ENCODE measurements around the gene TEKTIP1.
"Not testable (repeated sequence)": the region's sequence is repeated elsewhere in the genome, so short reads cannot be mapped to it uniquely, and the experiment has no call there.

TEKTIP1 gene

DNA sequence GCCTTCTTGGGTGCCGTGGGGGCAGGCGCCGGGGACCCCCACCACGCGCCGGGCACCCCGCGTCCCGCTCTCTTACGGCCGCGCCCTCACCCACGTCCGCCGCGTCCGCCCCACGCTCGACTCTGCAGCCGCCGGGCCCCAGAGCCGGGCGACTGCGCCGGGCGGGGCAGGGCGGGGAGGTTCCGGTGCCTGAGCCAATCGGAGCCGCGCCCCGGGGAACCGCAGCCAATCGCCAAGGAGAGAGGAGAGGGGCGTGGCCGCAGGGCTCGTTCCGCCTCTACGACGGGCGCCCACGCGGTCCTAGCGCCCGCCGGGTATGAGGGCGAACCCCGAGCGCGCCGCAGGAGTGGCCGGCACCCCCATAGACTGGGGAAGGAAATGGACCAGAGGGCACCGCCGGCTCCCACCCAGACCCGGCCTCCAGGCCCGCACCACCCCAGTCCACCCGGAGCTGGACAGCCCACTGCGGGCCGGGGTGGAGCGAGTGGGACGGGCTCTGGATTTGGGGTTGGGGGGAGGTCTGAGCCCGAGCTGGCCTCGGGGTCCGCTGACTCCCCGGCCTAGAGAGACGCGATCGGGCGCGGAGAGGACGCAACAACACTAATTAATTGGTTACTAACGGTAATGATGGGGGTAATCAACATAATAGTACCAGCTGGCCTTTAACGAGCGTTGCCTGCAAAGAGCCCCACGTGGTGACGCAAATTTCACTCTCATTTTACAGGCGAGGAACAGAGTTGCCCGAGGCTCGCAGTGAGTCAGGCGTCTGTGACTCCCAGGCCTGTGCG, 18.7 kb downstream of the TEKTIP1 start, which contains the start of gene MFSD12:
Gene MFSD12 (minus strand): TSS at position 126 of the 788 bp plus-strand sequence. CDS start 183 bp downstream, outside the sequence.
- DNase-seq (ENCODE audit: low read depth) = peak; percentile 76

DNA sequence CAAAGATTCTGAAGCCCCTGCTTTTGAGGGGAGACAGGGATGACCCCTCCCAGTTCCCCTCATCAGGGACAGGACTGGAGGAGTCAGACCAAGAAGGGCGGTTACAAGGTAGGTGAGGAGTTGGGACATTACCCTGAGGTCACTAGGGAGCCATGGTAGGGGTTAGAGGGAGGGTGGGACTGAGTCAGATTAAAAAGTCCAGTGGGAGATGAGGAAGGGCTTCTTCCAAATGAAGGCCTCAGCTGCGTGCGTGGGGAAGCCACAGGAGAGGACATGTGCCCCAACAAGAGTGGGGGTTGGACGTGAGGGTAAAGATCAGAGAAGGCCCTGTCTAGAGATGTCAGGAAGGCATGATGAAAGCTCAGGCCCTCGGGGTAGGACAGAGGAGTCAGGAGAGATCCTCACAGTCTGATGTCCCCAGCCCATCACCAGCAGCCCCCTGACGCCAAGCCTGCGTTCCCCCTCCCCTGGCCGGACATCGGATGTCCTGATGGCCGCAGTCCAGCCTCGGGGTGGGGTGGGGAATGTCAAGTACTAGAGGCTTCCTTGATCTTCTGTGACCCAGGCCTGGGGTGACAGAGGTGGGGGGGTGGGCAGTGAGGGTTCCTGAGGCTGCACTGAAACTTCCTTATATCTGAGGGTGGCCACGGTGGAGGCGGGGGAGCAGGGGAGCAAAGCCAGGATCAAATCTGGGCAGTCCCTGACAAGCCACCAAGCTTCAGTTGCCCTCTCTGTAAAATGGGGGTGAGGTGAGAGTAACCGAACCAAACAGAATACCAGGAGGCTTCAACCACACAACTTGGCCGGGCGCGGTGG, 24.9 kb downstream of the TEKTIP1 start:
- DNase-seq (ENCODE audit: low read depth) = no peak

DNA sequence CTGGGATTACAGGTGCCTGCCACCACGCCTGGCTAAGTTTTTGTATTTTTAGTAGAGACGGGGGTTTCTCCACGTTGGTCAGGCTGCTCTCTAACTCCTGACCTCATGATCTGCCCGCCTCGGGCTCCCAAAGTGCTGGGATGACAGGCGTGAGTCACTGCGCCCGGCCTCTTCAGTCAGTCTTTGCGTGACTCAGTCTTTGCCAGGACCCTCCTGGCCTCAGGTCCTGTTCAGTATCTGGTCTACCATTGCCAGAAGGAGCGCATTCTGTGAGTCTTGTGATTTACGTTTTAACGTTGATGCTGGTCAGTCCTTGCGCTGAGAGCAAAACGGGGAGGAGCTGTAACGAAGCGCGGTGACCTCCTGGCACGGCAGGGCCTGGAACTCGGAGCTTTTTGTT, 26.2 kb downstream of the TEKTIP1 start:
- DNase-seq (ENCODE audit: low read depth) = no peak

- DNase-seq (ENCODE audit: low read depth) = not testable (repeated sequence)
Measured at GRCh38 chr19:3570042-3570441, 31.1 kb downstream of the TEKTIP1 start.

DNA sequence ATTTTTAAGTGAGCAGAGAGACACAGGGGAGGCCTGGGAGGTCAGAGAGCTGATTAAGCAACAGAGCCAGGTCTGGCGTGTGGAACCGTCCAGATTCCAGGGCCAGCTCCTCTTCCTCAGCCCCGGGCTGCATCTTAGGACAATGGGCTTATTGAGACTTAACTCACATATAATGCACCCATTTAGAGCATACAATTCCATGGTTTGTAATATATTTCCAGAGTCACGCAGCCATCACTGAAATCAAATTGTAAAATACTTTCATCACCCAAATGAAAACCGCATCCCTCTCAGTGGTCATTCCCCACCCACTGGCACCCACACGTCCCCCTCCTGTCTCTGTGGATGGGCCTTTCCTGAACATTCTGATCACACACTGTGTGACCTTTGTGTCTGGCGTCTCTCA, 31.6 kb downstream of the TEKTIP1 start:
- no peak for DNase-seq (ENCODE audit: low read depth)

GRCh38 chr19:3572132-3572854, 33.3 kb downstream of the TEKTIP1 start:
- DNase-seq (ENCODE audit: low read depth) = peak; percentile 100

GRCh38 chr19:3572855-3573161, 33.8 kb downstream of the TEKTIP1 start, which contains the start of gene HMG20B:
Gene HMG20B (plus strand): TSS chr19:3572944. CDS start chr19:3573310, 366 bp downstream.
- DNase-seq (ENCODE audit: low read depth) = no peak

- no peak for DNase-seq (ENCODE audit: low read depth)
Measured at GRCh38 chr19:3573162-3573857, 34.3 kb downstream of the TEKTIP1 start.

GRCh38 chr19:3573858-3574637, 35.1 kb downstream of the TEKTIP1 start:
- peak; percentile 96 for DNase-seq (ENCODE audit: low read depth)

GRCh38 chr19:3575260-3575741, 36.3 kb downstream of the TEKTIP1 start:
- no peak for DNase-seq (ENCODE audit: low read depth)

- DNase-seq (ENCODE audit: low read depth) = no peak
Measured at GRCh38 chr19:3575949-3576673, 37.1 kb downstream of the TEKTIP1 start.

GRCh38 chr19:3576696-3577443, 37.9 kb downstream of the TEKTIP1 start:
- no peak for DNase-seq (ENCODE audit: low read depth)

DNA sequence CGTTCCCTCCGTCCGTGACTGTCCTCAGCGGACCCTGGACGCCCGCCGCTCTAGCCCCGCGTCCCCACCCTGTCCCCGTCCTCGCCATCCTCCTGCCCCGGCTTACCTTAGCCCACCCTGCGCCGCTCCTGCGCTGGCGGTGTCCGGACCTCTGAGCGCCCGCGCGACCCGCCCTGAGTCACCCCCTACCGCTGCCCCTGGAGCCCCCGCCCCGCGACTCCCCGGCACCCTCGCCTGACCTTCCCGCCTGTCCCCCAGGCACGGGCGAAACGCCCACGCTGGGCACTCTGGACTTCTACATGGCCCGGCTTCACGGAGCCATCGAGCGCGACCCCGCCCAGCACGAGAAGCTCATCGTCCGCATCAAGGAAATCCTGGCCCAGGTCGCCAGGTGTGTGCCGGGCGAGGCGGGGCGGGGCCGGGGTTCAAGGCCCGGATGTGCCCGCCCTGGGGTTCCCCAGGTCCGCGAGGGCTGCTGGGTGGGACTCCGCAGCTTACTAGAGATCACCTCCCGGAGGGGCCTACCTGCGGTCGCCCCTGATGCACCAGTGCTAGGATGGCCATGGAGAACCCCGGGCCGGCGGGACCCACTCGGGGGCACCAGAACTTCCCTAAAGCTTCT, 38.9 kb downstream of the TEKTIP1 start:
- no peak for DNase-seq (ENCODE audit: low read depth)

GRCh38 chr19:3578390-3578789, 39.4 kb downstream of the TEKTIP1 start:
- no peak for DNase-seq (ENCODE audit: low read depth)

DNA sequence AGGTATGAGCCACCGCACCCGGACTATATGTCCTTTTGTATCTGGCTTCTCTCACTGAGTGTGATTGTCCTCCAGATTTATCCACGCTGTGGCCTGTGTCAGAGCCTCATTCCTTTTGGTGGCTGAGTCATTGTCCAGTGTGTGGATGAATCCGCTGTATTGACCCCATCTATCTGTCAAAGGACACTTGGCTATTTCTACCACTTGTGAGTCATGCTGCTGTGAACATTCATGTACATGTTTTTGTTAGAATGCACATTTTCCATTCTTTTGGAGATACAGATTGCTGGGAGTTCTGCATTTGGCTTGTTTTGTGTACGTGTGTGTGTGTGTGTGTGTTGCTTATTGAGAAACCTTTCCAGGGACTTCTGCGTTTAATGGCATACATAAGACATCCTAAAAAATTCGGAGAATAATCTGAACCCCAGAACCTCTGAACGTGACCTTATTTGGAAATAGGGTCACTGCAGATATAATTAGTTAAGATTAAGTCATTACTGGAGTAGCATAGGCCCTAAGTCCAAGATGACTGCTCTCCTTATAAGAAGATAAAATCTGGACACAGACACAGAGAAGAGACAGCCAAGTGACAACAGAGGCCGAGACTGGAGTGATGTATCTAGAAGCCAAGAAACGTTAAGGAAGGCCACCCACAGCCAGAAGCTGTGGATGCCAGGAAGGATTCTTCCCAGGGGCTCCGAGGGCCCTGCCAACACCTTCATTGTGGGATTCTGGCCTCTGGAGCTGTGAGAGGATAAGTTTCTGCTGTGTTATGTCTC, 41.4 kb downstream of the TEKTIP1 start:
- DNase-seq (ENCODE audit: low read depth) = no peak

- DNase-seq (ENCODE audit: low read depth) = not testable (repeated sequence)
Measured at GRCh38 chr19:3581792-3582191, 42.8 kb downstream of the TEKTIP1 start.

GRCh38 chr19:3584036-3584802, 45.2 kb downstream of the TEKTIP1 start:
- not testable (repeated sequence) for DNase-seq (ENCODE audit: low read depth)
